Measurements from ENCODE around the gene SKIL.

The SKIL gene

GRCh38 chr3:170356596-170357175 lies 829 bp upstream of the SKIL start:
- peak overlapping the region; percentile 99 for H4K91ac ChIP-seq (ENCODE audit: low read depth, low read length)
- no peaks in the 10 kb centered on the region for H3K27me3 ChIP-seq (ENCODE audit: insufficient read depth, low read length)
- H4K8ac ChIP-seq (ENCODE audit: low read depth, low read length), result peak overlapping the region; percentile 89
- peak overlapping the region; percentile 63 for H4K12ac ChIP-seq (ENCODE audit: low read depth, low read length)
- peak overlapping the region; percentile 30 for H2AFZ ChIP-seq (ENCODE audit: insufficient read depth, low read length, poor library complexity)
- peak overlapping the region; percentile 95 for H3K4ac ChIP-seq (ENCODE audit: low read depth, low read length)
- no peak overlapping the region for H3K23ac ChIP-seq (ENCODE audit: low read length)
- peak overlapping the region; percentile 58 for H3K4me2 ChIP-seq (ENCODE audit: low read length)
- peak overlapping the region; percentile 70 for H3K9ac ChIP-seq (ENCODE audit: low read length)
- H3K79me1 ChIP-seq (ENCODE audit: low read length), result peaks cover 28% of the 10 kb centered on the region
- H2BK120ac ChIP-seq (ENCODE audit: insufficient read depth, low read length, poor library complexity), result peak overlapping the region; percentile 80
- peaks cover 11 to 13% of the 10 kb centered on the region in 2 experiments for H3K4me1 ChIP-seq (ENCODE audit: control insufficient read depth in 1 of 2, insufficient read depth in 2 of 2, low read length in 2 of 2)
- peak overlapping the region; percentile 92 for H3K18ac ChIP-seq (ENCODE audit: low read length)
- peaks cover 6 to 12% of the 10 kb centered on the region in 2 experiments for H3K36me3 ChIP-seq (ENCODE audit: control insufficient read depth in 1 of 2, insufficient read depth in 2 of 2, low read length in 2 of 2)
- H2AK5ac ChIP-seq (ENCODE audit: low read length), result no peak overlapping the region
- H3K9me3 ChIP-seq (ENCODE audit: insufficient read depth, low read depth, low read length), result no peaks in the 10 kb centered on the region
- peak overlapping the region; percentile 62 for H3K4me3 ChIP-seq (ENCODE audit: low read depth, low read length)
- peak; percentile 85 to 90 for DNase-seq
- peak overlapping the region; percentile 100 for H3K27ac ChIP-seq (ENCODE audit: low read depth, low read length)
- peak overlapping the region; percentile 85 for H3K14ac ChIP-seq (ENCODE audit: low read length)
- WGBS (ENCODE audit: extremely low coverage, insufficient coverage, insufficient read length), result no CpG with 5 or more reads among the region's 60 CpGs
- no peak overlapping the region for H2BK12ac ChIP-seq (ENCODE audit: low read length)
- H2BK5ac ChIP-seq (ENCODE audit: low read depth, low read length, poor library complexity), result peak overlapping the region; percentile 99
- peaks cover 24% of the 10 kb centered on the region for H3K79me2 ChIP-seq (ENCODE audit: control insufficient read depth, insufficient read depth, low read length, poor library complexity)

GRCh38 chr3:170358042-170359010 lies 811 bp downstream of the SKIL start:
- Histone ChIP-seq H2AK5ac (ENCODE audit: low read length) (peak overlapping the region; percentile 99), H3K18ac (ENCODE audit: low read length) (peak overlapping the region; percentile 100), H3K27ac (ENCODE audit: low read depth, low read length) (peak overlapping the region; percentile 100), H3K79me2 (ENCODE audit: control insufficient read depth, insufficient read depth, low read length, poor library complexity) (peaks cover 28% of the 10 kb centered on the region), H2BK5ac (ENCODE audit: low read depth, low read length, poor library complexity) (peak overlapping the region; percentile 100), H3K23ac (ENCODE audit: low read length) (no peak overlapping the region), H3K27me3 (ENCODE audit: insufficient read depth, low read length) (no peaks in the 10 kb centered on the region), H4K8ac (ENCODE audit: low read depth, low read length) (peak overlapping the region; percentile 91), H2AFZ (ENCODE audit: insufficient read depth, low read length, poor library complexity) (peak overlapping the region; percentile 61), H3K36me3 (ENCODE audit: control insufficient read depth in 1 of 2, insufficient read depth in 2 of 2, low read length in 2 of 2) (peaks cover 12 to 18% of the 10 kb centered on the region in 2 experiments), H3K9me3 (ENCODE audit: insufficient read depth, low read depth, low read length) (no peaks in the 10 kb centered on the region), H3K14ac (ENCODE audit: low read length) (peak overlapping the region; percentile 100), H4K91ac (ENCODE audit: low read depth, low read length) (peak overlapping the region; percentile 99), H3K4me3 (ENCODE audit: low read depth, low read length) (peak overlapping the region; percentile 84), H3K4me2 (ENCODE audit: low read length) (peak overlapping the region; percentile 56), H3K4ac (ENCODE audit: low read depth, low read length) (peak overlapping the region; percentile 97), H3K79me1 (ENCODE audit: low read length) (peaks cover 28% of the 10 kb centered on the region), H2BK120ac (ENCODE audit: insufficient read depth, low read length, poor library complexity) (peak overlapping the region; percentile 99), H3K9ac (ENCODE audit: low read length) (peak overlapping the region; percentile 84), H3K4me1 (ENCODE audit: control insufficient read depth in 1 of 2, insufficient read depth in 2 of 2, low read length in 2 of 2) (peaks cover 13 to 18% of the 10 kb centered on the region in 2 experiments), H2BK12ac (ENCODE audit: low read length) (peak overlapping the region; percentile 81), H4K12ac (ENCODE audit: low read depth, low read length) (peak overlapping the region; percentile 82)
- WGBS (ENCODE audit: extremely low coverage, insufficient coverage, insufficient read length), result no CpG with 5 or more reads among the region's 44 CpGs
- DNase-seq, result peak; percentile 46 to 64

- Histone ChIP-seq H3K9ac (ENCODE audit: low read length) (no peak overlapping the region), H3K4me2 (ENCODE audit: low read length) (peak overlapping the region; percentile 88), H4K8ac (ENCODE audit: low read depth, low read length) (no peak overlapping the region), H3K79me1 (ENCODE audit: low read length) (peaks cover 28% of the 10 kb centered on the region), H4K91ac (ENCODE audit: low read depth, low read length) (no peak overlapping the region), H3K27ac (ENCODE audit: low read depth, low read length) (no peak overlapping the region), H2AFZ (ENCODE audit: insufficient read depth, low read length, poor library complexity) (no peak overlapping the region), H3K9me3 (ENCODE audit: insufficient read depth, low read depth, low read length) (no peaks in the 10 kb centered on the region), H2AK5ac (ENCODE audit: low read length) (no peak overlapping the region), H2BK12ac (ENCODE audit: low read length) (no peak overlapping the region), H3K4ac (ENCODE audit: low read depth, low read length) (peak overlapping the region; percentile 81), H3K14ac (ENCODE audit: low read length) (no peak overlapping the region), H2BK120ac (ENCODE audit: insufficient read depth, low read length, poor library complexity) (no peak overlapping the region), H3K4me3 (ENCODE audit: low read depth, low read length) (peak overlapping the region; percentile 16), H3K18ac (ENCODE audit: low read length) (no peak overlapping the region), H3K36me3 (ENCODE audit: control insufficient read depth in 1 of 2, insufficient read depth in 2 of 2, low read length in 2 of 2) (peaks cover 20 to 24% of the 10 kb centered on the region in 2 experiments), H3K4me1 (ENCODE audit: control insufficient read depth in 1 of 2, insufficient read depth in 2 of 2, low read length in 2 of 2) (peaks cover 15 to 22% of the 10 kb centered on the region in 2 experiments), H4K12ac (ENCODE audit: low read depth, low read length) (no peak overlapping the region), H3K79me2 (ENCODE audit: control insufficient read depth, insufficient read depth, low read length, poor library complexity) (peaks cover 32% of the 10 kb centered on the region), H3K23ac (ENCODE audit: low read length) (no peak overlapping the region), H2BK5ac (ENCODE audit: low read depth, low read length, poor library complexity) (no peak overlapping the region), H3K27me3 (ENCODE audit: insufficient read depth, low read length) (no peaks in the 10 kb centered on the region)
- WGBS (ENCODE audit: extremely low coverage, insufficient coverage, insufficient read length), result no CpG with 5 or more reads among the region's 20 CpGs
- DNase-seq, result peak in 1 of 2 donors; percentile 17
Observed at GRCh38 chr3:170359178-170359704, 1.7 kb downstream of the SKIL start.

- no peak overlapping the region for H3K9ac ChIP-seq (ENCODE audit: low read length)
- WGBS (ENCODE audit: extremely low coverage, insufficient coverage, insufficient read length), result no CpG with 5 or more reads among the region's 5 CpGs
- H2AK5ac ChIP-seq (ENCODE audit: low read length), result no peak overlapping the region
- no peak overlapping the region for H4K8ac ChIP-seq (ENCODE audit: low read depth, low read length)
- no peak overlapping the region for H2AFZ ChIP-seq (ENCODE audit: insufficient read depth, low read length, poor library complexity)
- no peak overlapping the region for H4K91ac ChIP-seq (ENCODE audit: low read depth, low read length)
- DNase-seq, result peak in 1 of 2 donors; percentile 11
- H3K9me3 ChIP-seq (ENCODE audit: insufficient read depth, low read depth, low read length), result no peaks in the 10 kb centered on the region
- peak overlapping the region; percentile 59 for H3K4me2 ChIP-seq (ENCODE audit: low read length)
- H3K27ac ChIP-seq (ENCODE audit: low read depth, low read length), result no peak overlapping the region
- peaks cover 34% of the 10 kb centered on the region for H3K79me2 ChIP-seq (ENCODE audit: control insufficient read depth, insufficient read depth, low read length, poor library complexity)
- H3K4ac ChIP-seq (ENCODE audit: low read depth, low read length), result peak overlapping the region; percentile 98
- H3K79me1 ChIP-seq (ENCODE audit: low read length), result peaks cover 27% of the 10 kb centered on the region
- H2BK12ac ChIP-seq (ENCODE audit: low read length), result no peak overlapping the region
- H3K27me3 ChIP-seq (ENCODE audit: insufficient read depth, low read length), result no peaks in the 10 kb centered on the region
- H4K12ac ChIP-seq (ENCODE audit: low read depth, low read length), result no peak overlapping the region
- peaks cover 15 to 25% of the 10 kb centered on the region in 2 experiments for H3K4me1 ChIP-seq (ENCODE audit: control insufficient read depth in 1 of 2, insufficient read depth in 2 of 2, low read length in 2 of 2)
- no peak overlapping the region for H3K18ac ChIP-seq (ENCODE audit: low read length)
- H3K36me3 ChIP-seq (ENCODE audit: control insufficient read depth in 1 of 2, insufficient read depth in 2 of 2, low read length in 2 of 2), result peaks cover 22 to 24% of the 10 kb centered on the region in 2 experiments
- no peak overlapping the region for H2BK120ac ChIP-seq (ENCODE audit: insufficient read depth, low read length, poor library complexity)
- H3K4me3 ChIP-seq (ENCODE audit: low read depth, low read length), result no peak overlapping the region
- no peak overlapping the region for H3K14ac ChIP-seq (ENCODE audit: low read length)
- no peak overlapping the region for H3K23ac ChIP-seq (ENCODE audit: low read length)
- H2BK5ac ChIP-seq (ENCODE audit: low read depth, low read length, poor library complexity), result no peak overlapping the region
Observed at GRCh38 chr3:170360466-170360865, 3.0 kb downstream of the SKIL start.

All from trophoblast cell (in vitro differentiated cells and primary cell).